Activated T-helper 9 cell treated with anti-CD3 and anti-CD28 coated beads, Interleukin-2, amount 50 U/mL, for 16 hours (primary cell): ENCODE results near the gene MRPL52.
A peak's percentile ranks its signal among the peaks of the same experiment; 100 is the strongest.
"Not testable (repeated sequence)": the region's sequence is repeated elsewhere in the genome, so short reads cannot be mapped to it uniquely, and the experiment has no call there.

Experiments used
- DNase-seq: peaks from one replicate; pipeline ENCODE4 v3.0.0-alpha.2; 2020; ENCODE audit warnings: low read depth

MRPL52 gene

GRCh38 chr14:22829661-22830442 is at the start of gene MRPL52:
TSS of gene MRPL52 (plus strand) at chr14:22829887. CDS start at chr14:22829913, 26 bp downstream.
- peak; percentile 87 for DNase-seq

GRCh38 chr14:22780105-22780679 is 49.5 kb upstream of the MRPL52 start:
- no peak for DNase-seq

- no peak for DNase-seq
These were observed 48.8 kb upstream of the MRPL52 start for GRCh38 chr14:22780941-22781300.

GRCh38 chr14:22781301-22781991 is 48.2 kb upstream of the MRPL52 start:
- DNase-seq: no peak

- no peak for DNase-seq
These were observed 43.0 kb upstream of the MRPL52 start for GRCh38 chr14:22786685-22787084.

GRCh38 chr14:22791301-22791700 is 38.4 kb upstream of the MRPL52 start:
- DNase-seq: no peak

- no peak for DNase-seq
These were observed 37.5 kb upstream of the MRPL52 start for GRCh38 chr14:22792158-22792557.

GRCh38 chr14:22793550-22793949 is 36.1 kb upstream of the MRPL52 start:
- DNase-seq: not testable (repeated sequence)

- no peak for DNase-seq
These were observed 35.7 kb upstream of the MRPL52 start for GRCh38 chr14:22793976-22794375.

- no peak for DNase-seq
These were observed 35.1 kb upstream of the MRPL52 start for GRCh38 chr14:22794551-22794951.

GRCh38 chr14:22796087-22796707 is 33.5 kb upstream of the MRPL52 start:
- no peak for DNase-seq

GRCh38 chr14:22797017-22797917 is 32.4 kb upstream of the MRPL52 start:
- no peak for DNase-seq

- no peak for DNase-seq
These were observed 31.2 kb upstream of the MRPL52 start for GRCh38 chr14:22798528-22798927.

- DNase-seq: no peak
These were observed 29.3 kb upstream of the MRPL52 start for GRCh38 chr14:22800346-22800745.

- DNase-seq: no peak
These were observed 28.0 kb upstream of the MRPL52 start for GRCh38 chr14:22801716-22802115.

- no peak for DNase-seq
These were observed 26.6 kb upstream of the MRPL52 start for GRCh38 chr14:22802860-22803686.

GRCh38 chr14:22803687-22803974 is 26.1 kb upstream of the MRPL52 start:
- DNase-seq: no peak

GRCh38 chr14:22805235-22805634 is 24.5 kb upstream of the MRPL52 start:
- DNase-seq: not testable (repeated sequence)

- DNase-seq: no peak
These were observed 22.1 kb upstream of the MRPL52 start for GRCh38 chr14:22807432-22808087.

GRCh38 chr14:22808388-22809209 is 21.1 kb upstream of the MRPL52 start:
- DNase-seq: no peak
